ENCODE results near the gene EVA1C. TPM values are rescaled to one million over a fixed set of nuclear protein-coding genes. Genes with fewer than 3 reads are reported as not detected.
"Not testable (repeated sequence)": the region's sequence is repeated elsewhere in the genome, so short reads cannot be mapped to it uniquely, and the experiment has no call there.

The EVA1C gene
- total RNA-seq, 2 experiments from 2014 or later, result 11.5 to 13.4 TPM

GRCh38 chr21:32515874-32516273, 103.4 kb downstream of the EVA1C start:
- POLR2A ChIA-PET, result interaction anchor here (0.9 kb wide), 1 partner anchor 23 kb away, joined by 3 read pairs; no protein-coding TSS in a partner anchor
- CTCF ChIA-PET, result interaction anchor here (0.7 to 1.3 kb wide), 3 partner anchors 9 to 48 kb away, joined by 3 to 4 read pairs (median 3); no protein-coding TSS in a partner anchor

GRCh38 chr21:32516756-32517649, 104.5 kb downstream of the EVA1C start:
- POLR2A ChIA-PET, result no interaction called here
- CTCF ChIA-PET, result interaction anchor here (1.3 kb wide), 1 partner anchor 8 kb away, joined by 3 read pairs; no protein-coding TSS in a partner anchor

- ChIA-PET CTCF (interaction anchor here (0.6 kb wide), 1 partner anchor 95 kb away, joined by 3 read pairs; no protein-coding TSS in a partner anchor), POLR2A (no interaction called here)
These were observed 107.7 kb downstream of the EVA1C start for GRCh38 chr21:32519945-32520874.

- CTCF ChIA-PET, result no interaction called here
- POLR2A ChIA-PET, result no interaction called here
These were observed 108.6 kb downstream of the EVA1C start for GRCh38 chr21:32520875-32521735.

- ChIA-PET CTCF (no interaction called here), POLR2A (no interaction called here)
These were observed 109.3 kb downstream of the EVA1C start for GRCh38 chr21:32521736-32522355.

GRCh38 chr21:32523463-32523862, 111.0 kb downstream of the EVA1C start:
- ChIA-PET CTCF (interaction anchor here (0.5 kb wide), 1 partner anchor 247 kb away, joined by 4 read pairs; no protein-coding TSS in a partner anchor), POLR2A (no interaction called here)

GRCh38 chr21:32523988-32524719, 111.6 kb downstream of the EVA1C start:
- CTCF ChIA-PET, result interaction anchor here (0.5 to 1.0 kb wide), 2 partner anchors 8 to 248 kb away, joined by 3 to 4 read pairs; no protein-coding TSS in a partner anchor
- POLR2A ChIA-PET, result no interaction called here

- ChIA-PET CTCF (interaction anchor here (1.0 kb wide), 1 partner anchor 9 kb away, joined by 3 read pairs; no protein-coding TSS in a partner anchor), POLR2A (no interaction called here)
These were observed 112.8 kb downstream of the EVA1C start for GRCh38 chr21:32525282-32525681.

GRCh38 chr21:32529679-32530078, 117.2 kb downstream of the EVA1C start:
- ChIA-PET POLR2A (no interaction called here), CTCF (no interaction called here)

GRCh38 chr21:32530809-32531208, 118.3 kb downstream of the EVA1C start:
- CTCF ChIA-PET, POLR2A ChIA-PET: not testable (repeated sequence)

GRCh38 chr21:32531561-32531960, 119.1 kb downstream of the EVA1C start:
- POLR2A ChIA-PET, CTCF ChIA-PET: not testable (repeated sequence)

GRCh38 chr21:32532636-32533035, 120.1 kb downstream of the EVA1C start:
- POLR2A ChIA-PET, result no interaction called here
- CTCF ChIA-PET, result no interaction called here

- CTCF ChIA-PET, result no interaction called here
- POLR2A ChIA-PET, result no interaction called here
These were observed 120.5 kb downstream of the EVA1C start for GRCh38 chr21:32533053-32533452.

- ChIA-PET CTCF (no interaction called here), POLR2A (no interaction called here)
These were observed 121.1 kb downstream of the EVA1C start for GRCh38 chr21:32533611-32534010.

GRCh38 chr21:32534113-32534512, 121.6 kb downstream of the EVA1C start:
- CTCF ChIA-PET, result no interaction called here
- POLR2A ChIA-PET, result no interaction called here

GRCh38 chr21:32535612-32536011, 123.1 kb downstream of the EVA1C start:
- POLR2A ChIA-PET, result no interaction called here

GRCh38 chr21:32537569-32537881, 125.0 kb downstream of the EVA1C start:
- POLR2A ChIA-PET, result no interaction called here
- CTCF ChIA-PET, result interaction anchor here (0.6 kb wide), 1 partner anchor 47 kb away, joined by 3 read pairs; no protein-coding TSS in a partner anchor

More at GRCh38 chr21:32535612-32536011, 123.1 kb downstream of the EVA1C start:
- CTCF ChIA-PET, result no interaction called here

- CTCF ChIA-PET, result interaction anchor here (0.6 kb wide), 1 partner anchor 48 kb away, joined by 3 read pairs; no protein-coding TSS in a partner anchor
- POLR2A ChIA-PET, result no interaction called here
These were observed 125.8 kb downstream of the EVA1C start for GRCh38 chr21:32538147-32538792.

Data from activated CD8-positive, alpha-beta memory T cell treated with anti-CD3 and anti-CD28 coated beads for 36 hours (primary cell).